ENCODE data around the gene SORBS1. TPM values are rescaled to one million over a fixed set of nuclear protein-coding genes. Genes with fewer than 3 reads are reported as not detected.
A peak's percentile ranks its signal among the peaks of the same experiment; 100 is the strongest.

SORBS1 gene
- total and polyA plus RNA-seq, 9 of the 15 experiments (the other 6 are each of a cell fraction or from before 2014, with no cell fraction given) = 2.0 to 13.3 (median 6.5) TPM

GRCh38 chr10:95324436-95325268 lies 236.5 kb downstream of the SORBS1 start (continued):
- TF ChIP-seq CREB3L1 (IDR thresholded peaks at IDR 0.05; ENCODE audit: borderline replicate concordance, low read depth) (peak; percentile 40; the same call in 1 of the 2 replicates), ZNF140 (CRISPR knock-in tag; IDR thresholded peaks at IDR 0.05) (no peak), SNAPC5 (CRISPR knock-in tag; IDR thresholded peaks at IDR 0.05) (no peak), DPF2 (IDR thresholded peaks at IDR 0.05) (peak; percentile 61; the same call in 1 of the 2 replicates), EHMT2 (IDR thresholded peaks at IDR 0.05) (peak; percentile 58; the same call in 1 of the 2 replicates), CREM (IDR thresholded peaks at IDR 0.05; ENCODE audit: low read depth) (peak; percentile 58; the same call in 1 of the 2 replicates), EGR1 (conservative IDR thresholded peaks at IDR 0.05) (0 out of 2 replicates have a peak, but pooled peaks have one; percentile 4), ATF1 (CRISPR knock-in tag; IDR thresholded peaks at IDR 0.05) (no peak), ATF1 (tag; IDR thresholded peaks at IDR 0.05) (peak; percentile 47), MAFG (tag; conservative IDR thresholded peaks at IDR 0.05) (peak; percentile 84), BCL6 (CRISPR knock-in tag; IDR thresholded peaks at IDR 0.05) (no peak), HMBOX1 (IDR thresholded peaks at IDR 0.05) (peak; percentile 75; the same call in 1 of the 2 replicates)
